ENCODE measurements around the gene YTHDF2. TPM values are rescaled to one million over a fixed set of nuclear protein-coding genes. Genes with fewer than 3 reads are reported as not detected.

YTHDF2 gene
- total RNA-seq, 1 experiment from 2014 or later: 126 TPM

GRCh38 chr1:28803051-28803450 lies 66.3 kb downstream of the YTHDF2 start:
- TF ChIP-seq GRHL2 (CRISPR knock-in tag; IDR thresholded peaks at IDR 0.05; ENCODE audit: insufficient replicate concordance, severe bottlenecking) (no peak), ESRRA (CRISPR knock-in tag; IDR thresholded peaks at IDR 0.05; ENCODE audit: borderline replicate concordance) (no peak), ATF3 (CRISPR knock-in tag; conservative IDR thresholded peaks at IDR 0.05) (no peak), USF2 (CRISPR knock-in tag; IDR thresholded peaks at IDR 0.05) (no peak), ZNF671 (CRISPR knock-in tag; IDR thresholded peaks at IDR 0.05) (no peak), ZNF138 (CRISPR knock-in tag; conservative IDR thresholded peaks at IDR 0.05) (no peak), TCF7 (CRISPR knock-in tag; IDR thresholded peaks at IDR 0.05; ENCODE audit: low read depth) (no peak), EMX1 (CRISPR knock-in tag; IDR thresholded peaks at IDR 0.05) (no peak), ZNF232 (CRISPR knock-in tag; IDR thresholded peaks at IDR 0.05) (no peak), ETV6 (CRISPR knock-in tag; IDR thresholded peaks at IDR 0.05) (no peak), ELF4 (CRISPR knock-in tag; IDR thresholded peaks at IDR 0.05; ENCODE audit: low read depth) (no peak), ZNF423 (CRISPR knock-in tag; IDR thresholded peaks at IDR 0.05) (no peak), ERG (CRISPR knock-in tag; IDR thresholded peaks at IDR 0.05) (no peak), ZNF532 (CRISPR knock-in tag; IDR thresholded peaks at IDR 0.05; ENCODE audit: borderline replicate concordance) (no peak), RELA (CRISPR knock-in tag; IDR thresholded peaks at IDR 0.05; ENCODE audit: borderline replicate concordance) (no peak), ZNF416 (CRISPR knock-in tag; IDR thresholded peaks at IDR 0.05) (no peak), STAT6 (CRISPR knock-in tag; conservative IDR thresholded peaks at IDR 0.05; ENCODE audit: low read depth) (no peak), OVOL2 (CRISPR knock-in tag; IDR thresholded peaks at IDR 0.05; ENCODE audit: borderline replicate concordance) (no peak)
- H3K36me3 Mint-ChIP-seq: peaks cover 3% of the 10 kb centered on the region
- H3K27me3 Mint-ChIP-seq (ENCODE audit: low read depth): no peaks in the 10 kb centered on the region
- peaks cover 8% of the 10 kb centered on the region for H3K9me3 Mint-ChIP-seq
- POLR2A ChIA-PET: interaction anchor here (0.7 kb wide), 1 partner anchor 317 kb away, joined by 5 read pairs; no protein-coding TSS in a partner anchor
- DNase-seq (ENCODE audit: low spot score) (no peak), ATAC-seq (no peak)
- no peak overlapping the region for H3K4me3 Mint-ChIP-seq
- H3K4me1 Mint-ChIP-seq: peaks cover 33% of the 10 kb centered on the region
- CTCF ChIA-PET: interaction anchor here (1.5 to 4.5 kb wide), 2 partner anchors 18 to 74 kb away, joined by 5 to 18 read pairs; no protein-coding TSS in a partner anchor
- no peak overlapping the region for H3K27ac Mint-ChIP-seq

Measured in WTC11 (cell line).